Measurements from ENCODE around the gene SBF1. TPM values are rescaled to one million over a fixed set of nuclear protein-coding genes. Genes with fewer than 3 reads are reported as not detected.

Gene SBF1
- polyA plus RNA-seq, 10 donors = 29.7 to 43.8 (median 37.9) TPM

DNA sequence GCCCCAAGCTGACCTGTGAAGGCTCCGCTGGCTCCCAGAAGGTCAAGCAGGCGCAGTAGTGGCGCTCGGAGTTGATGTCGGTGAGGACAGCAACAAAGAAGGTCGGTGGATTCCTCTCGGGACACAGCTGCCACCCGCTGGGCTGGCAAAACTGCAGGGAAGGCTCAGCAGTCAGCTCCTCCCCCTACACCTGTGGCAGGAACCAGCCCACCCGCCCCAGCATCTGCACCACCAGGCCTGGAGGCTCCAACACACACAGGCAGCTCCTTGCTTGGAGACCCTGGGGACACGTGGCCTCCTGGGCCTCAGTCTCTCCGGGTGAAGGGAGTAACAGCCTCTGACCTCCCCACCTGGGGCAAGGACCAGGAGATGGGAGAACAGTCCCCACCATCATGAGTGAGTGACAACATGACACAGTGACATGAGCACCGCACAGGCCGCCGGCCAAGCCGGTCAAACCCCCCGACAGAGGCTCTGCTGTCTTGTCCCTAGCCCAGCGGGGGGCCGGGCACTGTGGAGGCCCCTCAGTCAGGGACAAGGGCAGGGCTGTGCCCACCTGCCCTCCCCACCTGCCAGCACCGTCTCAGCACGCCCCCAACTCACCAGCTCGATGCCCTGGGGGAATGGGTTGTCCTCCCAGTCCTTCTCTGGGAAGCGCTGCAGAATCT, 6.9 kb downstream of the SBF1 start:
- no peak for DNase-seq

DNA sequence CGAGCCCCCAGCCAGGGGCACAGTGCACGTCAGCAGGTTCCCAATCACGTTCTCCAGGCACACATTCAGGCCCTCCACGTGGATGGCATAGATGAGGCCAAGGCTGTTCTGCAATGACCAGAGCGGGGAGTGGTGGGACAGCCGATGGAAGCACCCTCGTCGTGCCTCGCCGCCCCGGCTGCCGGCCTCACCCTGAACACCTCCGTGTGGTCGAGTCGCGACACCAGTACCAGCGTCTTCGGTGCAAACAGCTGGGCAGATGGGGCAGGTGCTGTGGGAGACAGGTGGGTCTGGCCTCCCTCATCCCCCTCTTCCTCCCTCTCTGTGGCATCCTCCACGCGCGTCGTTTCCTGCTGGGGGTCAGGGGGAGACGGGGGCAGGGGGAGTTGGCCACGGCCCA, 7.5 kb downstream of the SBF1 start:
- DNase-seq = no peak

DNA sequence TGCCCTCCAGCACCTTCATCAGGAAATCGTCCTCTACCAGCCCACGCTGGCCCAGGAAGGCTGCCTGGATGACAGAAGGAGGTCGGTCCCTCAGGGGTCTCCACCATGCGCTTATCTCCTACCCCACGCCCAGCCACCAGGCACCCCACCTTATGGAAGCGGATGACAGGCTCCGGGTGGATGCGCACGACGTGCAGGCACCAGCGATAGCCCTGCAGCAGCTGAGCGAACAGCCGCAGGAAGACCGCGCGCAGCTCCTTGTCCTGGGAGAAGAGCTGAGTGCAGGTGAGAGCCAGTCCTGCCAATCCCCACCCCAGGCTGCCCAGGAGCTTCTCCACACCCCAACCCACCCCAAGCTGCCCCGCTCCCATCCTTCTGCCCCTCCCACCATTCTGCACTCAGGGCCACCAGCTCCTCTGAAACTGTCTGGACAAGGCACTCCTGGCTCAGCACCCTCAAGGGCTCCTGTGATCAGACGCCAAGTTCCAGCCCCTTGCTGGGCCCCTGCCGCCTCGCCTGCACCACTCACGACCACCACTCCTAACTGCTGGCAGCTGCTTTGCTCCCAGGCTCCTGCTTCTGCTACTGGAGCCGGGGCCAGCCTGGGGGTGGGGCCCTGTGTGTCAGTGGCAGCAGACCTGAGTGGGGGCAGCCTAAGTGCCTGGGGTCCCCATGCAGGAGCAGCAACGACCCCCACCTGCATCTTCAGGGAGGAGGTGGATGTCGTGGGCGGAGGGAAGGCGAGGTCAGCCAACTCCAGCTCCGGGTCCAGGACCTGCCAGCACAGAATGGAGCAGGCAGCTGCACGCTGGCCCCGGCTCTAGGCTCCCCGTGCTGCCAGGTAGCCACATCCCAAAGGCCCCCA, 9.5 kb downstream of the SBF1 start:
- DNase-seq = no peak

DNA sequence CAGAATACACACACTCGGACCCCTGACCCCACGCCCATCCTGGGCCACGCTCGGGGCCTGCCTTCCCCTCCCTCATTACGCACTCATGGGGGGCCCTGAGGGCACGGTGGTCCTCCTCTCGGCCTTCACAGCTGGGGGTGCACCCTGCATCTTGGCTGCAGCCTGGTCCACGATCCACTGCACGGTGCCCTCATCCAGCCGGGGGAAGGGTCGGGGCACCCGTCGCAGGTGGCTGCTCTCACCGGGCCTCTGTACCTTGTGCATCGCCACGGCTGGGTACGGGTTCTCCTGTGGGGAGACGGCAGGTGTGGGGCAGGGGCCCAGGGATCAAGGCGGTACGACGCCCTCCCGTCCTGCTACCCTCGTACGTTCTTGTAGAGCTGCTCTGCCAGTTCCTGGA, 10.4 kb downstream of the SBF1 start:
- DNase-seq = no peak

DNA sequence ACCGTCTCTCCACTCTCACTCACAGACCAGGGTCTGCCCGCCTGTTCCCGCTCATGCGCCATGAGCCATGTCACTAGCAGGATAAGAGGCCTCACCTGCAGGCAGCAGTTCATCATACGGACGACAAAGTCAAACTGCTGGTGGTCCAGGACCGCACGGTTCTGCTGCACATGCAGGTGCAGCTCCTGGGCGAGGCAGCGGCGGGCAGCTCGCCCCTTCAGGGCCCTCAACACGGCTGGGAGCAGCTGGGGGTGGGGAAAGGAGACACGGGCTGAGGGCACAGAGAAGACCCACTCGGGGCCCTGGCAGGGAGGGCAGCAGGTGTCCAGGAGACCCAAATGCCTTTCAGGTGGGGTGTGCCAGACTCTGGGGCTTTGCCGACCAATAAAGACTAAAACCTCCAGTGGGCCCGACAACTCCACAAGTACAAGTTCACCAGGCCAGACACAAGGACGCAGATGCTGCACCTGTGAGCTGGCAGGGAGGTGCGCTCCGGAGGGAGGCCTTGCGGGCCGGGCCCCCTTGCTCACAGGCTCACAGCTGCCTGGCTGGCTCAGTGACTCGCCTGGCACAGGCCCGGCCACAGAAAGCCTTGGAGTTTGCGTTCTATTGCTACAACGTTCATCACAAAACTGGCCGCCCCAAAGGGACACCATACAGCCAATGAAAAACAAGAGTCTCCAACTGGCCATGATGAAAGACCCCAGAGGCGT, 11.5 kb downstream of the SBF1 start:
- DNase-seq = no peak

DNA sequence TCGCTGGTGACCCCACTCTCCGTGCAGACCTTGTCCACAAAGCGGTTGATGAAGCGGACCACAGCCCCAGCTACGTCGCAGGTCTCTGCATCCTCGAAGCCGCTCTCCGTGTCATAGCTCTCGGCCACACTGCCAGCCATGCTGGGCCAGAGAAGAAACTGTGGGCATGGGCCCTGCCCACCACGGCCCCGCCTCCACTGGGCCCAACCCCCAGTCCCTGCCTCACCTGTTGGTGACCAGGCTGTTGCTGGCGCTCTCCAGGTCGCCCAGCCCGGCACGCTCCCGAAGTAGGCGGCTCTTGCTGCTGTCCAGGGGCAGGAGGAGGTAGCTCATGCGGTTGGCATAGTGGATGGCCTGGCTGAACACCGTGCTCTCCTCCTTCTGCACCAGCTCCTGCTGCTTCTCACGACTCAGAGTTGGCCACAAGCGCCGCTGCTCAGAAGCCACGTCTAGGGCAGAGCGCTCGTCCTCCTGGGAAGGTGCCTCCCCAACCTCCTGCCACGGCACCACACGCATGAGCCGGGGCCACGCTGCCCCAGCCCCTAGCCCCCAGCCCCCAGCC, 12.8 kb downstream of the SBF1 start:
- DNase-seq = no peak

DNA sequence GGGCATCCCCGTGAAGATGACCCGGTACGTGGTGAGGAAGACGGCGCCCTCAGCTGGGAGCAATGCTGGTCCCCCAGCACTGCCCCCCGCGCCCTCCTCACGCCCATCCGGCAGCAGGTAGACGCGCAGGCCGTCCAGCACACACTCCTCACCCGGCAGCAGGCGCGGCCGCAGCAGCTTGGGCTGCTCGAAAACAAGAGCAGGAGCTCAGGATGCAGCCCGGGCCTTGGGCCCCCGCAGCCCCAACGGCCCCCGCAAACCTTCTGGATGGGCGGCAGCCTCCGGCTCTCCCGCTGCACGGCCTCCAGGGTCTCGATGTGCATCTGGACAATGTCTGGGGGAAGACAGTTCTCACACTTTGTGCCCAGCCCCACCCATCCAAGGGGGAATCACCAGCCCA, 13.3 kb downstream of the SBF1 start:
- no peak for DNase-seq

DNA sequence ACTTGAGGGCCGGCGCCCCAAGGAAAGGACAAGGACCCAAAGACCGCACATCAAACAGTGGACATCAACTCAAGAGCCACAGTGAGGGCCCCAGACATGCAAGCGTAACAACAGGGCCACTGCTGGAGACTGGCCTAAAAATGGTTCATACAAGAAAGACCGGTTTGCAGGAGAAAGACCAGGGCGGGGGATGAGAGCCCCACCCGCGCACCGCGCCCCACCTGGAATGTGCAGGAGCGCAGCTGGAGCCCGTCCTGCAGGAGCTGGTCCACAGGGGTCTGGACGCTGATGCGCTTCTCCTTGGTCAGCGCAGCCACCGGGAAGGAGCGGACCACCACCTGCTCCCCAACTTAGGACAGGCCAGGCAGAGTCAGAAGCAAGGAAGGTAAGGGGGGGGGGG, 13.9 kb downstream of the SBF1 start:
- DNase-seq = no peak

DNA sequence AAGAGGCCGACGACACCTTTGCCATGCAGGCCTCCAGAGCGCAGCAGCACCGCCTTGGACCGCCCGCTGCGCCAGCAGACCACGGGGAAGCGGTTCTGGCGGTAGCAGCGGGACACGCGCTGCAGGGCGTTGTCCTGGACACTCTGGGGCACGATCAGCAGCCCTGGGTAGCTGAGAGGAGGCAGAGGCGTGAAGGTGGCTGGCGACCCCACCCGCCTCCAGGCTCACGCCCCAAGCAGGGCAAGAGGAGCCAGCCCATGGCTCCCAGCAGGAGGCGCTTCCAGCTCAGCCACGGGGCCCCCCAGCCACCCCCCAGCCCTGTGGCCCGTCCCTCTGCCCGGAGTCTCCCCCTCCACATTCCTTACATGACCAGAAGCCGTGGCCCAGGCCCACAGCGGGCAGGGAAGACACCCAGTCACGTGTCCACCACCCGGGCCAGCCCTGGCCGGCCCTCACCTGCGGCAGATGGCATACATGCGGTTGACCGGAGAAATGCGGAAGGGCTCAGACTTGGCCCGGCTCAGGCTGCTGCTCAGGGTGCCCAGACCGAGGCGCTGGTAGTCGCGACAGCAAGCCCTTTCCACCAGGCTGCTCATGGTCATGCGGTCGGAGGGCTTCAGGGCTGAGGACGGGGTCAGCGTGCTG, 15.2 kb downstream of the SBF1 start:
- no peak for DNase-seq

DNA sequence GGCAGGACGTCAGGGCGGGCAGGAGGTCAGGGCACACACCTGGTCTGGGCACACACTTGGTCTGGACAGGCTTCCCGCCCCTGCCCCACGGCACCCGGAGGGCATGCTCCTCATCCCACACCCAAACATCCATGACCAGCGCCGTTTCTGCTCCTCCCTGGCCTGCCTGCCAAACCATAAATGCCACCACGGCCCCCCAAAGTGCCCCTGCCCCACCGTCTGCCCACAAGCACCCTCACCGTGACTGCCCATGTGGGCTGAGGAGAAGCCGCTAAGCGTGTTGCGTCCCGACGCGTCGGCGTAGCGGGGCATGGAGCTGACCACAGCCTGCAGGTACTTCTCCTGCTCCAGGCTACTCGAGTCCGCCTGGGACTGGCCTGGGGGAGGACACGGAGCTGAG, 15.8 kb downstream of the SBF1 start:
- no peak for DNase-seq

DNA sequence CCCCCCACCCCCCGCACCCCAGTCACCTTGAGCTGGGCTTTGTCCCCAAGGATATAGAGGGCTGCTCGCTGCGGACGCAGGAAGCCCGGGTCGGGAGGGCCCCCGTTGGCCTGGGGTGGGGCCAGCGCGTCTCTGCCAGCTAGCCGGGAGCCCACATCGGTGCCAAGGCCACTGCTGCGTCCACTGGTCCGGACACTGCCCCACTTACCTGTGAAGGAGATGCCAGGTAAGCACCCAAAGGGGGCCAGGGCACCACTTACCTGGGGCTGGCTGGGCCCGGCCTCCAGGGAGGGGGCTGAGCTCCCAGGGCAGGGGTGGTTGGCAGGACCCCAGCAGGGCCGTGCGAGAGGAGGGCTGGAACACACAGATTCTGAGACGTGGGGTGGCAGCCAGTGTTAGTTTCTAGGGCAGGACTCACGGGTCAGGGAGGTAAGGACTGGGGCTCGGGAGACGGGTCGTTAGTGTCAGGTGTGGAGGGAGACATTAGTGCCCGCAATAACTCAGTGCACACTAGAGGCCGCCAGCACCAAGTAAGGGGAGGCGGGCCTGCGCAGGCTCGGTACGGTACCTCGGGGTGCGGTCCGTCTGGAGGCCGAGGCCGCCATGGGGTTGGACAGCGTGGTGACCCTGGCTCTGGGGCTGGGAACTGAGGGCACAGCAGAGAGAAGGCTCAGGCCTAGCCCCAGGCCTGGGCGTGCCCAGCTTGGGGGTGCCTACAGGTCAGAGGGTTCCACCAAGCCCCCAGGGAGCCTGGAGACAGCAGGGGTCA, 18.2 kb downstream of the SBF1 start:
- DNase-seq = no peak

DNA sequence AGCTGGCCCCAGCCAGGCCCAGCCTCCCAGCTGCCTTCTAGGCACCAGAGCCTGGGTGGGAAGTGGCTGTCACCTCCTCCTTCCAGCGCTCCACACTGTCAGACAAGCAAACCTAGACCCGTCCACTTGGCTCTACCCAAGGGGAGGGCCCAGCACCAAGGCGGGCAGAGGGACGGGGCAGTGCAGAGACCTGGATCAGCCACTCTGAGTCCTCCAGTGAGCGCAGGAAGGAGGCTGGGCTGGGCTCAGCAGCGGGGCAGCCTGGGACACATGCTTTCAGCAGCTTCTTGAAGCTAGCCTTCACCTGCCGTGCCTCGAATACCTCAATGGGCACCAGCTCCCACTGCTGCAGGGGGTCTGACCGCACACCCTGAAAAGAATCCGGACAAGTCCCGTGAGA, 18.8 kb downstream of the SBF1 start:
- no peak for DNase-seq

DNA sequence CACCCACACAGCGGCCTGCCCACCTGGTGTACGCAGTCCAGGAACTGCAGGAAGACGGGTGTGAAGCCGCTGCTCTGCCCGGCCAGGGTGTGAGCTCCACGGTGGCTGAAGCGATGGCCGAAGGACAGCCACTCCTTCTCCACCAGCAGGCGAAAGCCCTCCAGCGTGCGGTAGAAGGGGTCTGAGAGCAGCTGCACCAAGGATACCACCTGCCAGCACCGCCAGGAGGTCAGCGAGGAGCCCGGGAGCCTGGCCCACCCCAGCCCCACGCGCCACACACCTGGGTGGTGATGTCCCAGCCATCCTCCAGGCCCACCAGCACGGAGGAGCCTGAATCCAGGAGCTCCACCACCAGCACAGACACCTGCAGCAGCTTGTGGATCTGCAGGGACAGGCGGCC, 19.6 kb downstream of the SBF1 start:
- no peak for DNase-seq

DNA sequence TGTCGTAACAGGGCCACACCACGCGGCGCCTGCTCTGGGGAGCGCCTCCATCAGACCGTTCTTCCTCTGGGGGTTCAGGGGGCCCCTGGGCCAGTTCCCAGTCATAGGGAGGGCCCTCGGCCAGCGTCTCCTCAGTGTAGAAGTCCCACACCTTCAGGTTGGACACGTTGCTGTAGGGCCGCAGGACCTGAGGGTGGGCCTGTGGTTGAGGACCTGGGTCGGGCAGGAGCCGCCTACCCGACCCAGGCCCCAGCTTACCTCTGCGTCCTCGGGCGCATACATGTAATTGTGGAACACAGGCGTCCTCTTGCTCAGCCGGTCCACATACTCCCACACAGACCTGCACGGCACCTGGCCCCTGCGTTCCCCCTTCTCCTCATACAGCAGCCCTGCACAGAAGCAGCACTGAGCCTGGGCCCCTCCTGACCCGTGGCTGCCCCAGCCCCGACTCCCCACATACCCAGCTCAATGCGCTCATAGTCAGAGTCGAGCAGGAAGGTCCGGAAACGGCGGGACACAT, 20.2 kb downstream of the SBF1 start:
- no peak for DNase-seq

DNA sequence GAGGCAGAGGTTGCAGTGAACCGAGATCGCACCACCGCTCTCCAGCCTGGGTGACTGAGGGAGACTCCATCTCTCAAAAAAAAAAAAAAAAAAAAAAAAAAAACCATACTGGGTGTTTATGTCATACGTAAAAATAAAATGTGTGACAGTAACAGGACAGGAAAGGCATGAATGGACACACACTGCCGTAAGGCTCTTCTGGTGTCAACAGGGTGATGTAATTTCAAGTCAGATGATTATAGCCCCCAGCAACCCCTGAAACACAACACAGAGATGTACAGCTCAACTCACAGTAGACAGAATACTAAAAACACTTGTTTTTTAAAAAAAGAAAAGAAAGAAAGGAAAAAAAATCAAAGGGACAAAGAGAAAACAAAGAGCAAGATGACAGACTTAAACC, 22.2 kb downstream of the SBF1 start:
- DNase-seq = no peak

DNA sequence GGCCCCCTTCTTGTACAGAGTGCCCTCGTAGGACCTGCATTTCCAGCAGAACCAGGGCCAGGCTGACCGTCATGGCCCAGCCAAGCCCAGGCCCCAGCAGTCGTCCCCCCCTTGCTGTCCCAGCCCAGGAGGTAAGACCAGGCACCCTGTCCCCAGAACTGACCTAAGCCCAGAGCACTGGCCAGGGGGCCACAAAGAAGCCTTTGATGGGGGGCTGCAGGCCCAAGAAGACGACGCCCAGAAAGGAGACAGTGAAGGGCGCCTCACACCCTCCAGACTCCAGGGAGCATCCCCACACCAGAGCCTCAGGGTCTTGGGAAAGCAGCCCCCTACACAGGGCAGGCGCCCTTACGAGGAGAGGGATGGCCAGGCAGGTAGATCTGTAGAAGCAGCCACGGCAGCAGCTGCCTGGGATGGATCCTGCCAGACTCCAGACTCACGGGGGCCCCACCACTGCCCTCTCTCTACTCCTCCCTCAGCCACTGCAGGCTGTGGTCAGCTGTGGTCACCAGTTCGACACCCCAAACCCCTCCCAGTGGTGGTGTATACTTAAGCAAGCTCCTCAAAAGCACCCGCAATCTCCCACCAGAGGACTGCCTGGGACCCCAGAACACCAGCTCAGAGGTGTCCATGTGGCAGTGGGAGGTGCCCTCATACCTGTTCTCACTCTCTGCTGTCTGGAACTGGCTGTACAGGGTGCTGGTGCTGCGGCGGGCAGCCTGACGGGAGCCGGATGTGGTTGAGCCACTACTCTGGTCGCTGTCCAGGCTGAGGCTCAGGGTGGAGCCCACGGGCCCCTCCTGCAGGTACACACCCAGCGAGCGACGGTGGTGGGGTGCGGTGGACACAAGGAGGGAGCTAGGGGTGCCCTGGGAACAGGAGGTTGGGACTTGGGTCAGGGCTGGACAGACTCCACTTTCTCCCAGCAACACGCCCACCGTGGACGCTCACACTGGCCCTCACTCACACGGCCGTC, 27.0 kb downstream of the SBF1 start:
- DNase-seq = no peak

DNA sequence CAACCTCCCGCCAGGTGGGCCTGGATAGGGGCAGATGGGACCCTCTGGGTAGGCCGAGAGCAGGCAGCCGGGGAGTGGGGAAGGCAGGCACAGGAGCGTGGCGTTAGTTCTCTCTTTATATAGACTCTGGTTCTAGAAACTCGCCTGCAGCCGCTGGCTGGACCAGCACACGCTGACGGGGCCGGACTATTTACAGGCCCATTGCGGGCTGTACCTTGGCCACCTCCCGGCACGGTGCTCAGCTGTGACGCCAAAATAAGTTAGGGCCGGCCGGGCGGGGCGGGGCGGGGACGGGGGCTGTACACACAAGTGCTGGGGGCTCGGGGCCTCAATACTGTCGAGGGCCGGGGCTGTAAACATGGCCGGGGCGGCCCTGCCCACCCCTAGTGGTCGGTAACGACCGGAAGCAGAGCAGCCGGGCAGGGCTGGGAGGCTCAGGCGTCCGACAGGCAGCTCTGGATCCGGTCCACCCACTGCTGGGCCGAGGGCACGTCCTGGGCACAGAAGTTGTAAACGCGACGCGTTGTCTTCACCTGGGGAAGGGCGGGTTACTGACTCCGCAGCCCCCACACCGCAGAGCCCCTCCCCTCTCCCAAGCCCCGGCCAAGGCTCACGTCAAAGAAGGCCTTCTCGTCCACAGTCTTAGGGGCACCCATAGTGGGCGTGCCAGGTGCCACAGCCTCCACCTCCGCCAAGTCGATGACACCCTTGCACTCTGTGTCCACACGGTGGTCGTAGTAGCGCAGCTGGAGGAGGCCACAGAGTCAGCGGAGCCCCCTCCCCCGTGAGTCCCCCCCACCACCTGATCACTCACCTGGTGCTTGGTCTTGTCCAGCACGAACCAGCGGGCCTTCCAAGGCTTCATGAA, 27.9 kb downstream of the SBF1 start:
- no peak for DNase-seq

DNA sequence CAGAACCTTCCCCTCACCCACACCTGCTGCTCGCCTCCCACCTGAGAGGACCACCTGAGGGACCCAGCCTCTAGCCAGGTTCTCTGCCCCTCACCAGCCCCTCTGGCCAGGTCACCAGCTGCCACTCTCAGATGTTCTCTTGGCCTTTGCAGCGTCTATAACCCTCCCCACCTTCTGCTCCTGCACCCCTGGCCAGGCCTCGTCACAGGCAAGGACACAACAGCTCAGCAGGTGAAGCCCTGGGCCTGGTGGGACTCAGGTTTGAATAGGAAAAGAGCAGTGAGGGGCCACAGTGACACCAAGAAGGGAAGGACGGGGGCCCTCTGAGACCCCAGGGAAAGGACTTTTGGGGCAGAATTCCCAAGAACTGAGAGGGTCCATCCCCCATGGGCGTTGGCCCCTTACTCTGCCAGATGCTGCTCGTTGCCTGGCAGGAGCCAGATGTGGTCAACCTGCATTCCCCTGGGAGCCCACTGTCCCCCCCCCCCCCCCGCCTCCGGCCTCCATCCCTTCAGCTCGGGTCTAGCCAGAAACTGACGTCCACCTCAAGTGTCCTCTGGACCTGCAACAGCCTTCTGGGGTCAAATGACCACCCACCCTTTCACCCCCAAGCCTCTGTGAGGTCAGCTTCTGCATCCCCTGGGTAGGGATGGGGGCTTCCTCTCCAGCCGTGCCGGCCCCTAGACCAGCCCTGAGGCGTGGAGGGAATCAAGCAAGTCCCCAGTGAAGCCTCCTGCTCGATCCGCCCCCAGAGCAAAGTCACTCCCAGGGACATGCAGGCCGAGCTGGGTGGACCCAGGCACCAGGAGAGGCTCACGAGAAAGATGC, 28.7 kb downstream of the SBF1 start:
- no peak for DNase-seq
